IMR-90 (cell line): ENCODE measurements around the gene PKP4. TPM values are rescaled to one million over a fixed set of nuclear protein-coding genes. Genes with fewer than 3 reads are reported as not detected.
A peak's percentile ranks its signal among the peaks of the same experiment; 100 is the strongest.

Experiments used
- ATAC-seq: fragments of 200-7000 bp; cut with Tn5 transposase; 2 replicates; pipeline ENCODE4 v1.9.1; 2020; ENCODE audit warnings: low read depth, mild to moderate bottlenecking, moderate library complexity
- BruUV-seq: library from RNA; stranded (reverse); fragments of 400-500 nt; replicated peaks from 2 replicates; lab custom pipeline; 2021; lab: Mats Ljungman, UMichigan
- CTCF ChIA-PET: fragments of 300-600 bp; formaldehyde crosslinking; extraction: SDS; loops from one replicate; lab custom pipeline; 2021; ENCODE audit warnings: antibody characterized with exemption; lab: Yijun Ruan, JAX
- POLR2A ChIA-PET: fragments of 300-600 bp; sonication (Branson Sonifier 250); formaldehyde crosslinking; loops from one replicate; lab custom pipeline; 2022; ENCODE audit warnings: antibody characterized with exemption; ENCODE audit not compliant: unreplicated experiment; lab: Charles Lee
- DNase-seq: peaks from one replicate; pipeline ENCODE4 v3.0.0; 2013
- H2AFZ ChIP-seq: replicated peaks from 2 replicates; pipeline ENCODE3; 2013; ENCODE audit warnings: low read length, mild to moderate bottlenecking; ENCODE audit not compliant: poor library complexity
- H2AK5ac ChIP-seq: 2 replicates; pipeline ENCODE4 v1.6.1; 2013; ENCODE audit warnings: low read depth, low read length, inconsistent platforms
- H2AK9ac ChIP-seq: replicated peaks from 2 replicates; pipeline ENCODE3; 2013; ENCODE audit warnings: mild to moderate bottlenecking, low read depth, low read length, moderate library complexity; ENCODE audit not compliant: poor library complexity
- H2BK120ac ChIP-seq: 2 replicates; pipeline ENCODE4 v1.6.1; 2013; ENCODE audit warnings: low read depth, low read length, inconsistent platforms
- H2BK15ac ChIP-seq: 3 replicates; pipeline ENCODE4 v1.6.1; 2013; ENCODE audit warnings: low read depth, low read length, inconsistent platforms
- H2BK20ac ChIP-seq: 2 replicates; pipeline ENCODE4 v1.6.1; 2013; ENCODE audit warnings: low read depth, mild to moderate bottlenecking, inconsistent platforms, low read length, moderate library complexity
- H2BK5ac ChIP-seq: 2 replicates; pipeline ENCODE4 v1.6.1; 2013; ENCODE audit warnings: mild to moderate bottlenecking, low read depth, low read length, inconsistent platforms; ENCODE audit not compliant: poor library complexity, severe bottlenecking
- H3K14ac ChIP-seq: replicated peaks from 2 replicates; pipeline ENCODE4 v1.6.1; 2013; ENCODE audit warnings: low read depth, low read length, inconsistent platforms
- H3K18ac ChIP-seq: 2 replicates; pipeline ENCODE4 v1.6.1; 2013; ENCODE audit warnings: low read depth, low read length, control low read depth
- H3K23ac ChIP-seq: 2 replicates; pipeline ENCODE4 v1.6.1; 2013; ENCODE audit warnings: low read depth, low read length, inconsistent platforms
- H3K27ac ChIP-seq: 2 replicates; pipeline ENCODE4 v1.5.1; 2013; ENCODE audit warnings: mild to moderate bottlenecking, control low read depth, low read length; ENCODE audit not compliant: insufficient read depth
- H3K27me3 ChIP-seq: 2 replicates; pipeline ENCODE4 v1.6.1; 2013; ENCODE audit warnings: low read length; ENCODE audit not compliant: control insufficient read depth, insufficient read depth
- H3K36me3 ChIP-seq: 2 replicates; pipeline ENCODE4 v1.6.1; 2013; ENCODE audit warnings: low read length, mixed read lengths; ENCODE audit not compliant: control insufficient read depth, insufficient read depth
- H3K4ac ChIP-seq: 2 replicates; pipeline ENCODE4 v1.6.1; 2013; ENCODE audit warnings: low read depth, low read length, inconsistent platforms
- H3K4me1 ChIP-seq: 2 replicates; pipeline ENCODE4 v1.6.1; 2013; ENCODE audit warnings: low read length, mixed read lengths; ENCODE audit not compliant: control insufficient read depth, insufficient read depth
- H3K4me2 ChIP-seq: 2 replicates; pipeline ENCODE4 v1.6.1; 2013; ENCODE audit warnings: low read depth, mild to moderate bottlenecking, control low read depth, low read length, moderate library complexity
- H3K4me3 ChIP-seq: 2 replicates; pipeline ENCODE4 v1.5.1; 2013; ENCODE audit warnings: low read depth, mild to moderate bottlenecking, control low read depth, low read length, moderate library complexity; ENCODE audit not compliant: insufficient read depth
- H3K56ac ChIP-seq: 2 replicates; pipeline ENCODE4 v1.6.1; 2013; ENCODE audit warnings: low read length, inconsistent platforms; ENCODE audit not compliant: insufficient read depth; ENCODE audit errors: extremely low read depth
- H3K79me1 ChIP-seq, 2 experiments: 2 replicates each; pipeline ENCODE4 v1.6.1; 2013; ENCODE audit warnings: low read length in 2 of 2, inconsistent platforms in 1 of 2, low read depth in 1 of 2
- H3K9ac ChIP-seq: 2 replicates; pipeline ENCODE4 v1.6.1; 2013; ENCODE audit warnings: low read depth, low read length, control low read depth
- H3K9me1 ChIP-seq: 2 replicates; pipeline ENCODE4 v1.6.1; 2013; ENCODE audit warnings: low read length, inconsistent platforms; ENCODE audit not compliant: insufficient read depth
- H3K9me3 ChIP-seq: 2 replicates; pipeline ENCODE4 v1.6.1; 2013; ENCODE audit warnings: low read length; ENCODE audit not compliant: control insufficient read depth, insufficient read depth
- H4K20me1 ChIP-seq: 2 replicates; pipeline ENCODE4 v1.6.1; 2013; ENCODE audit warnings: low read length, inconsistent platforms; ENCODE audit not compliant: insufficient read depth
- H4K5ac ChIP-seq: 2 replicates; pipeline ENCODE4 v1.6.1; 2013; ENCODE audit warnings: mild to moderate bottlenecking, low read depth, low read length, control low read depth
- H4K8ac ChIP-seq, 2 experiments: 2 replicates each; pipeline ENCODE4 v1.6.1; 2013; ENCODE audit warnings: low read depth in 2 of 2, low read length in 2 of 2, control low read depth in 1 of 2, inconsistent platforms in 1 of 2
- H4K91ac ChIP-seq: 2 replicates; pipeline ENCODE4 v1.6.1; 2013; ENCODE audit warnings: low read depth, low read length, inconsistent platforms; ENCODE audit not compliant: insufficient read depth
- CEBPB ChIP-seq: IDR thresholded peaks from 2 replicates; pipeline ENCODE4 v1.6.1; 2012; ENCODE audit warnings: low read depth, low read length, improper control_type of control experiment
- CHD1 ChIP-seq: IDR thresholded peaks from 2 replicates; pipeline ENCODE4 v1.6.1; 2012; ENCODE audit warnings: low read depth, low read length, improper control_type of control experiment
- NFE2L2 ChIP-seq: fragments of 150-350 bp; IDR thresholded peaks from 2 replicates; pipeline ENCODE4 v1.6.1; 2016; ENCODE audit warnings: low read depth, mild to moderate bottlenecking, low read length
- POLR2A ChIP-seq: IDR thresholded peaks from 2 replicates; pipeline ENCODE4 v1.6.1; 2012; ENCODE audit warnings: mild to moderate bottlenecking, low read depth, low read length
- RFX5 ChIP-seq: IDR thresholded peaks from 2 replicates; pipeline ENCODE4 v1.8.0; 2012; ENCODE audit warnings: low read depth, mild to moderate bottlenecking, low read length, moderate library complexity
- SMC3 ChIP-seq: fragments of 150-350 bp; IDR thresholded peaks from 2 replicates; pipeline ENCODE4 v1.6.1; 2016; ENCODE audit warnings: low read depth, mild to moderate bottlenecking, antibody characterized with exemption, low read length, moderate library complexity
- WGBS, 2 experiments: methylation state at CpG; one replicate each; pipeline versions ENCODE4 v1.1.5 to v1.1.7; 2013; ENCODE audit warnings: missing lambda C conversion rate in 2 of 2; ENCODE audit not compliant: insufficient read length in 1 of 2; ENCODE audit errors: extremely low coverage in 2 of 2; 5-methylcytosine and 5-hydroxymethylcytosine counted together
- dilution Hi-C: fragments of 300-500 bp; cut with HindIII; formaldehyde crosslinking; loops from one replicate; pipeline ENCODE4 v1.14.3; 2018; ENCODE audit warnings: low sequenced_read_pairs; ENCODE audit not compliant: unreplicated experiment
- in situ Hi-C: fragments of 300-500 bp; cut with MboI; formaldehyde crosslinking; loops from 3 replicates; pipeline ENCODE4 v1.14.3; 2019; ENCODE audit warnings: low sequenced_read_pairs, inconsistent platforms, mixed read lengths
- intact Hi-C: fragments of 100-400 bp; cut with micrococcal nuclease; formaldehyde crosslinking; loops from 2 replicates; pipeline ENCODE4 v1.10.0; 2022
- polyA plus RNA-seq, 3 experiments: library from polyadenylated mRNA; depleted of rRNA; stranded (reverse); fragments of >200 nt; gene quantifications; 2 replicates each; pipeline ENCODE4 v1.2.3, GENCODE V29; 2012; ENCODE audit warnings: low replicate concordance in 1 of 3
- total RNA-seq: library from RNA; depleted of rRNA; stranded (reverse); fragments of >200 nt; gene quantifications from 2 replicates; pipeline ENCODE4 v1.2.3, GENCODE V29; 2012

PKP4 gene
- total and polyA plus RNA-seq, 2 of the 4 experiments (the other 2 are of a cell fraction) = 20.1 to 37.8 TPM

GRCh38 chr2:158603205-158603604, 146.5 kb downstream of the PKP4 start:
- peaks cover 1% of the 10 kb centered on the region; the same call in 1 of the 2 replicates for H3K36me3 ChIP-seq
- no peak overlapping the region for H3K4me2 ChIP-seq
- H4K5ac ChIP-seq = no peak overlapping the region
- H3K9me1 ChIP-seq = peaks cover 11% of the 10 kb centered on the region; the same call in 1 of the 2 replicates
- in situ Hi-C loops = no loop called here
- H4K91ac ChIP-seq = no peak overlapping the region
- H2BK15ac ChIP-seq = no peak overlapping the region
- H3K4me3 ChIP-seq = no peak overlapping the region
- WGBS, 2 experiments = no CpG with 5 or more reads among the region's 3 CpGs
- DNase-seq (no peak), ATAC-seq (no peak)
- no TSS peak for BruUV-seq
- no peak overlapping the region for H3K27ac ChIP-seq
- dilution Hi-C loops = no loop called here
- no peak overlapping the region for H3K9ac ChIP-seq
- H3K56ac ChIP-seq = no peak overlapping the region
- no peak overlapping the region for H3K18ac ChIP-seq
- no peak overlapping the region for H2BK20ac ChIP-seq
- CTCF ChIA-PET = interaction anchor here (0.6 kb wide), 1 partner anchor 26 kb away, joined by 3 read pairs; no protein-coding TSS in a partner anchor
- H3K79me1 ChIP-seq = peaks cover 4 to 11% of the 10 kb centered on the region in 2 experiments; a peak in 3 of 4 replicates
- no peak overlapping the region for H3K14ac ChIP-seq
- H3K4me1 ChIP-seq = peaks cover 8% of the 10 kb centered on the region
- H2AFZ ChIP-seq = no peak overlapping the region
- H3K23ac ChIP-seq = no peak overlapping the region
- TF ChIP-seq CEBPB = peak; percentile 87
- TF ChIP-seq SMC3 = no peak
- no peak for TF ChIP-seq NFE2L2
- TF ChIP-seq POLR2A = no peak
- no peak for TF ChIP-seq RFX5
- TF ChIP-seq CHD1 = no peak
- no peak overlapping the region for H4K8ac ChIP-seq
- no peaks in the 10 kb centered on the region for H3K9me3 ChIP-seq
- H3K4ac ChIP-seq = no peak overlapping the region
- H3K27me3 ChIP-seq = no peaks in the 10 kb centered on the region
- no peaks in the 10 kb centered on the region for H4K20me1 ChIP-seq
- no peak overlapping the region for H2BK5ac ChIP-seq
- H2BK120ac ChIP-seq = no peak overlapping the region
- H2AK9ac ChIP-seq = no peak overlapping the region
- POLR2A ChIA-PET = no interaction called here
- no peak overlapping the region for H2AK5ac ChIP-seq
- intact Hi-C loops = loop anchor here (5.0 kb wide), 2 partner anchors 146 to 191 kb away; partner anchors contain the start of genes CCDC148 and PKP4
